ENCODE results near the gene LAMA5.

- TF ChIP-seq, protein P1, sequence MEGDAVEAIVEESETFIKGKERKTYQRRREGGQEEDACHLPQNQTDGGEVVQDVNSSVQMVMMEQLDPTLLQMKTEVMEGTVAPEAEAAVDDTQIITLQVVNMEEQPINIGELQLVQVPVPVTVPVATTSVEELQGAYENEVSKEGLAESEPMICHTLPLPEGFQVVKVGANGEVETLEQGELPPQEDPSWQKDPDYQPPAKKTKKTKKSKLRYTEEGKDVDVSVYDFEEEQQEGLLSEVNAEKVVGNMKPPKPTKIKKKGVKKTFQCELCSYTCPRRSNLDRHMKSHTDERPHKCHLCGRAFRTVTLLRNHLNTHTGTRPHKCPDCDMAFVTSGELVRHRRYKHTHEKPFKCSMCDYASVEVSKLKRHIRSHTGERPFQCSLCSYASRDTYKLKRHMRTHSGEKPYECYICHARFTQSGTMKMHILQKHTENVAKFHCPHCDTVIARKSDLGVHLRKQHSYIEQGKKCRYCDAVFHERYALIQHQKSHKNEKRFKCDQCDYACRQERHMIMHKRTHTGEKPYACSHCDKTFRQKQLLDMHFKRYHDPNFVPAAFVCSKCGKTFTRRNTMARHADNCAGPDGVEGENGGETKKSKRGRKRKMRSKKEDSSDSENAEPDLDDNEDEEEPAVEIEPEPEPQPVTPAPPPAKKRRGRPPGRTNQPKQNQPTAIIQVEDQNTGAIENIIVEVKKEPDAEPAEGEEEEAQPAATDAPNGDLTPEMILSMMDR (IDR thresholded peaks at IDR 0.05): no peak
- no peak for TF ChIP-seq EZH2 (IDR thresholded peaks at IDR 0.05; ENCODE audit: borderline replicate concordance, insufficient read depth, low read depth, low read length, poor library complexity, severe bottlenecking)
Observed at GRCh38 chr20:62396367-62397239, 29.5 kb upstream of the LAMA5 start.

Data from B cell (primary cell).